GM18951 (cell line): ENCODE results near the gene ADGRD1.
"Not testable (repeated sequence)": the region's sequence is repeated elsewhere in the genome, so short reads cannot be mapped to it uniquely, and the experiment has no call there.

Experiments
- POLR2A ChIP-seq: IDR thresholded peaks from 4 replicates; pipeline ENCODE4 v1.6.1; 2011; ENCODE audit warnings: mild to moderate bottlenecking; ENCODE audit not compliant: insufficient read length, insufficient read depth; ENCODE audit errors: extremely low read depth
- in situ Hi-C: fragments of 300-500 bp; cut with MboI; formaldehyde crosslinking; loops from one replicate; pipeline ENCODE4 v1.12.0; 2022; ENCODE audit warnings: low sequenced_read_pairs, mixed read lengths, inconsistent platforms; ENCODE audit not compliant: unreplicated experiment

ADGRD1 gene

GRCh38 chr12:131060011-131060703 lies 106.5 kb downstream of the ADGRD1 start:
- no peak for TF ChIP-seq POLR2A
- in situ Hi-C loops = no loop called here

GRCh38 chr12:131061041-131061806 lies 107.5 kb downstream of the ADGRD1 start:
- TF ChIP-seq POLR2A = no peak

GRCh38 chr12:131063413-131063812 lies 109.7 kb downstream of the ADGRD1 start:
- no peak for TF ChIP-seq POLR2A
- in situ Hi-C loops = no loop called here

More at GRCh38 chr12:131061041-131061806, 107.5 kb downstream of the ADGRD1 start:
- in situ Hi-C loops = no loop called here

GRCh38 chr12:131063960-131064359 lies 110.3 kb downstream of the ADGRD1 start:
- no peak for TF ChIP-seq POLR2A
- in situ Hi-C loops = no loop called here

GRCh38 chr12:131065279-131065678 lies 111.6 kb downstream of the ADGRD1 start:
- TF ChIP-seq POLR2A = no peak
- in situ Hi-C loops = no loop called here

- TF ChIP-seq POLR2A = no peak
- in situ Hi-C loops = no loop called here
These were observed 112.1 kb downstream of the ADGRD1 start for GRCh38 chr12:131065801-131066200.

GRCh38 chr12:131066207-131066885 lies 112.6 kb downstream of the ADGRD1 start:
- TF ChIP-seq POLR2A = no peak
- in situ Hi-C loops = no loop called here

GRCh38 chr12:131066886-131067490 lies 113.3 kb downstream of the ADGRD1 start:
- in situ Hi-C loops = no loop called here
- no peak for TF ChIP-seq POLR2A

GRCh38 chr12:131067981-131068851 lies 114.5 kb downstream of the ADGRD1 start:
- no peak for TF ChIP-seq POLR2A
- in situ Hi-C loops = no loop called here

- in situ Hi-C loops = not testable (repeated sequence)
These were observed 115.4 kb downstream of the ADGRD1 start for GRCh38 chr12:131068926-131069720.

GRCh38 chr12:131070136-131070535 lies 116.4 kb downstream of the ADGRD1 start:
- in situ Hi-C loops = not testable (repeated sequence)

- in situ Hi-C loops = not testable (repeated sequence)
These were observed 117.0 kb downstream of the ADGRD1 start for GRCh38 chr12:131070668-131071067.

GRCh38 chr12:131071234-131071820 lies 117.6 kb downstream of the ADGRD1 start:
- in situ Hi-C loops = not testable (repeated sequence)

GRCh38 chr12:131071950-131072349 lies 118.2 kb downstream of the ADGRD1 start:
- in situ Hi-C loops = not testable (repeated sequence)
